ACHN (cell line): ENCODE data around the gene SLC2A9.
"Not testable (repeated sequence)": the region's sequence is repeated elsewhere in the genome, so short reads cannot be mapped to it uniquely, and the experiment has no call there.

Source experiments
- DNase-seq: peaks from one replicate; pipeline ENCODE4 v3.0.0-alpha.2; 2015
- in situ Hi-C: cut with HindIII; loops from 2 replicates; pipeline ENCODE4 v1.10.0; 2017; ENCODE audit warnings: low sequenced_read_pairs, low pct_ligation_motif_present, low pct_unique_long_range_greater_than_20kb

Gene SLC2A9

GRCh38 chr4:9833421-9833820 lies 187.9 kb downstream of the SLC2A9 start:
- in situ Hi-C loops: no loop called here
- no peak for DNase-seq

DNA sequence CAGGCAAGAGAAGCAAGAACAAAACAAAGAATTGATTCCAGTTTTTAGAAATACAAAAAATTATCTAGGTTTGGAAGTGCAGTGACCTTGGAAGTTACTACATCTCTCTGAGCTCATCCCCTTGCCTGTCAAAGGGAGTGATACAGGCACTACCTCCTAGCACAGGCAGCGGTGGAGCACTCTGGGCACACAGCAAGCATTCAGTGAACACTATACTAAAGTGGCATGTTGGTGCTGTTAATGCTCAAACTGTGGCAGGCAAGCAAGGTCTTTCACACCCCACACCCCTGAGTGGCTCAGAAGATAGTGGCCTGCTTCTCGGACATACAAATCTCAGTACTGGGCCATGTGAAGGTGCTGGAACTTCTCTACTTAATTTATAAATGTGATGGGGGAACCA lies 188.7 kb downstream of the SLC2A9 start:
- in situ Hi-C loops: no loop called here
- DNase-seq: no peak

DNA sequence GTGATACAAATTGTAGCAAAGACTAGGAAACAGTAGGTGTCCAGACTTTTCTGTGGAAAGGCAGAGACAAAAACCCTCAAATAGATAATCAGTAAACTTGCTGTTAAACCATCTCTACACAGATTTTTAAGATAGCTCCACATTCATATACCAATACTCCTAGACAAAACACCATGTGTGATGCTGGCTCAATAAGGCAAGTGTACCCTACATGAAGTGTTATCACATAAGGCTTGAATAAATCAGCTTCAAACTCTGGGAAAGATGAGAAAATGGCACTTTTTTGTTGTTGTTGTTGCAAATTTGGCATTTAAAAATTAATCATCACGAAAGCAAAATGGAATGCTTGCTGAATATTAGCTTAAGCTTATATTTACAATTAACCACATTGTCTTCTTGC lies 194.7 kb downstream of the SLC2A9 start:
- no peak for DNase-seq
- in situ Hi-C loops: no loop called here

DNA sequence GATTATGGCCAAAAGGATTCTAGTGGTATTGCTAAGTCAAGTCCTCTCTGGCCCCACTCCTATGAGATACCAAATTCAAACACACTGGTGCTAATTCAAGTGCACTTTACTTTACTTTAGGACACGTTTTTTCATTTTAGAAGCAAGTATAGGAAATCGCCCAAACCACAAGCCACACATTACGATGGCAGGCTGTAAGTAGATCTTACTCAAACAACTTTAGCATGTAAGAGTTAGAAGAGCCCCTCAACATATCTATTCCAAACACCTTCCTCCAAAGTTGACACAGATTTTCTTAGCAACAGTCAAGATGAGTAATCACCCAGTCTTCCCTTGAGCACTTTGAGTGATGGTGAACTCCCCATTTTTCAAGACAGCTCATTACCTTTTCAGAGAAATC lies 196.2 kb downstream of the SLC2A9 start:
- DNase-seq: no peak
- in situ Hi-C loops: no loop called here

DNA sequence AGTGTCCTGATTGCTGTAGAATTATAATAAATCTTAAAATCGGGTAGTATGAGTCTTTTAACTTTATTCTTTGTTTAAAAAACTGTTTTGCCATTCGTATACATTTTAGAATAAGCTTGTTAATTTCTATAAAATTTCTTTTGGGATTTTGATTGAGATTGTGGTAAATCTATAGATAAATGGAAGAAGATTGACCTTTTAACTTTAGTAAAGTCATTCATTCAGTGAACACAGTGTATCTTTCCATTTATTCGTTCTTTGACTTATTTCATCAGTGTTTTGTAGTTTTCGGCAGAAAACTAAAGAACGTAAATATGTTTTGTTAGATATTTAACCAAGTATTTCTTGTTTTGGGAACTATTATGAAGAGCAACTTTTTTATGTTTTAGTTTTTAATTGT lies 201.0 kb downstream of the SLC2A9 start:
- no peak for DNase-seq
- in situ Hi-C loops: no loop called here

GRCh38 chr4:9816285-9816684 lies 205.0 kb downstream of the SLC2A9 start:
- in situ Hi-C loops: no loop called here
- DNase-seq: no peak

DNA sequence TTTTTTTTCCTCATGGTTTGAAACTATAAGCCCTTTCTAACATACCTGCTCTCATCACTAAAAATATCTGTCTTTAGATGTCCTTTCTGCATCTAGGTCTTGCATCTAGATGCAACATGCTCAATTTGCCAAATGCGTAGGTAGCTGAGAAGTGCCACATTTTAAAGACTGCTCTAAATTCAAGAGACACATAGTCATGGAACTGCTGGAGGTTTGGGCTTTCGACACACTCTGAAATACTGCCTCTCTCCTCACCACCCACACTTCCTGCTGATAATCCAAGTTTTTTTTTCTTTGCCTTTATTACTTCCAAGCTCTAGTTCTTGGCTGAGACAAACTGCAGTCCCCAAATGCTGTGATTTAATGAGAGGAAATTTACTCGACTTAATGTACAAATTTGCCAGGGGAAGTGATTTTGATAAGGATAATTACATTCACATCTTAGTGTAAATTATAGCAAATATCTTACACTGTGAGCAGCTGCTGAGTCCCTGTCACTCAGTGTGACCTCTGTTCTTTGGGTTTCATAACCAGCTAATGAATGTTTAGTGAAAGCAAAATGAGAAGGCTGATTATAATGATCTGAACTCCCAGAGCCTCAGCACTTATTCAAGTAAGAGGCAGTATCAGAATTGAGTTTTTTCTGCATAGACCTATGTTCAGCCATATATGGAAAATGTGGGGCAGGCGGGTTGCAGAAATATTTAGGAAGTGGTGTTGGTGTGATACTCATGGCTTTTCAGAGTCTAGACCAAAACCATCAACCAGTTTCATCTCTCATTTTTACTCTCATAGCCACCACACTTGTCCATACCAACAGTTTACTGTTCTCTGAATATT lies 208.6 kb downstream of the SLC2A9 start:
- in situ Hi-C loops: no loop called here
- DNase-seq: no peak

DNA sequence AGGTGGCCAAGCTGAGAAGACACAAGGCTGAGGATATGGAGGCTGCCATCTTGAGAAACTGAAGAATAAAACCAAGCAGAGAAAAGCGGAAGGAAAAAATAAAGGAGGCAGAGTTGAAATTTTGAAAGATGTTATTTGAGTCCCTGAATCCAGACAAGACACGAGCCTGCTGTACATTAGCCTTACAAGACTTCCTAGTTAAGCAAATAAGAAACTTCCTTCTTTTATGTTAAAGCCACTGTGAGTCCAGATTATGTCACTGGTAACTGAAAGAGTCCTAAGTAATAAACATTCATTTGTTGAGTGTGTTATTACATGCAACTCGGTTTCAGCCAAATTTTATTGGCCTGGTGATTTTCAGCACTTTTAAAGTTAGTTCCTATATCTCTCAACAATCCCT lies 209.5 kb downstream of the SLC2A9 start:
- in situ Hi-C loops: no loop called here
- no peak for DNase-seq

GRCh38 chr4:9808077-9808476 lies 213.2 kb downstream of the SLC2A9 start:
- in situ Hi-C loops: no loop called here
- DNase-seq: no peak

GRCh38 chr4:9804918-9805317 lies 216.4 kb downstream of the SLC2A9 start:
- in situ Hi-C loops: no loop called here

DNA sequence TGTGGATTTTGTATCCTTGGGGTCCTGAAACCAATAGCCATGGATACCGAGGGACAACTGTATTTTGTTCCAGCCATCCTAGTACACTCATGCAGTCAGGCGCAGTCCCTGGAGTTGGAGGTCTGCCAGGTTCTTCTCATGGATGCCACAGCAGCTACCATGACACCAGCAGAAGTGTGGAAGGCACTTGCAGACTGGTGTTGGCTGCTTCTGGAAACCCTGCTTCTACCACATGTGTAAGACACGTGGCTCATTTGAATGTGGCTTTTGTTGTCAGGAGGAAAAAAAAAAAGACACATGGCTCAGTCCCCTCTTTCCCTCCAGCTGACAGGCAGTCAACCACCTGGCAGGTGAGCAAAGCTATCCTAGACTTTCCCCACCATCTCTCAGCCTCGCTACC lies 220.4 kb downstream of the SLC2A9 start:
- in situ Hi-C loops: no loop called here
- DNase-seq: no peak

More at GRCh38 chr4:9804918-9805317, 216.4 kb downstream of the SLC2A9 start:
- no peak for DNase-seq

DNA sequence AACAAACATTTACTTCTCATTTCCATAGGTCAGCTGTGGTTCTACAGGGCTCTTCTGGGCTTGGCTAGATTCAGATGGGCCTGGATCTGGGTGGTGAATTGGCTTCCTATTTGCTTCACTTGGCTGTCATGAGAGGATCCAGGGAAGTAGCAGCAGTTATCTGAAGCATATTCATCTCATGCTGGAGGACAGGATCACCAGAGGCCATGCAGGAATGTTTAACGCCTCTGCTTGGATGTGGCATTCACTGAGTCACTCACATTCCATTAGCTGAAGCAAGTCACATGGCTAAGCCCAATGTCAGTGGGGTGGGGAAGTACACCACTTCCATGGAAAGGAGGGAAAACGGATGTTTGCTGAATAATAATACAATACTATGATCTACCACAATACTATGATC lies 224.7 kb downstream of the SLC2A9 start:
- DNase-seq, in situ Hi-C loops: not testable (repeated sequence)

DNA sequence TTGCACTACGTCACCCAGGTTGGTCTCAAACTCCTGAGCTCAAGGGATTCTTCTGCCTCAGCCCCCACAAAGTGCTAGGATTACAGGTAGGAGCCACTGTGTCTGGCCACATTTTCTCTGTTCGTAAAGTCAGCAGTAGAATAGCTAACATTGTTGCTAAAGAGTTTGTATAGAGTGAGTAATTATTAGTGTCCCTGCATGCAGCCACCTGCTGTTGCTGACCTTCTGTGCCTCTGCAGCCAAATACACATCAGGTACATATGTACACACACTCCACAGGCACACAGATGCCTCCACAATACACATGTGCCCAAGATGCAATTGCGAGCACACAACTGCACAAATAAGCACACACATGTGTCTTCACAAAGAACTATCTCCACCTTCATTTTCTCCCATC lies 228.9 kb downstream of the SLC2A9 start:
- in situ Hi-C loops: no loop called here
- no peak for DNase-seq

DNA sequence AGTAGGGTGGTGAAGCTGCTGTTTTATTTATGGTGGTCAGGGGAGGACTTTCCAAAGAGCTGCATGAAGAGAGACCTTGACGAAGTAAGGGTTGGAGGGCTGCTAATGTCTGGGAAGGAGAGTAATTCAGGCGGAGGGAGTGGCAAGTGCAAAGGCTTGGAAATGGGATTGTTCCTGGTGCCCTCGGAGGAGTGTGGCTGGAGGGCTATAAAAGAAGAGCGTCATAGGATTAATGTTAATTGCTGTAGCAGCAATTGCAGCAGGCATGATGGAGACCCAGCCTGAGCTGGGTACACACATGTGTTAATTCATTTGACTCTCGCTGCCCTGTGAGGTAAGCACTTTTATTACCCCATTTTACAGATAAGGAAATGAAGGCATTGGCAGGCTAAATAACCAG lies 235.4 kb downstream of the SLC2A9 start:
- DNase-seq, in situ Hi-C loops: not testable (repeated sequence)

DNA sequence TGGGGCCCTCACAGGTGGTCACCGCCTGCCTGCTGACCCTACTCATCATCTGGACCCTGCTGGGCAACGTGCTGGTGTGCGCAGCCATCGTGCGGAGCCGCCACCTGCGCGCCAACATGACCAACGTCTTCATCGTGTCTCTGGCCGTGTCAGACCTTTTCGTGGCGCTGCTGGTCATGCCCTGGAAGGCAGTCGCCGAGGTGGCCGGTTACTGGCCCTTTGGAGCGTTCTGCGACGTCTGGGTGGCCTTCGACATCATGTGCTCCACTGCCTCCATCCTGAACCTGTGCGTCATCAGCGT lies 239.2 kb downstream of the SLC2A9 start:
- in situ Hi-C loops: no loop called here
- no peak for DNase-seq

DNA sequence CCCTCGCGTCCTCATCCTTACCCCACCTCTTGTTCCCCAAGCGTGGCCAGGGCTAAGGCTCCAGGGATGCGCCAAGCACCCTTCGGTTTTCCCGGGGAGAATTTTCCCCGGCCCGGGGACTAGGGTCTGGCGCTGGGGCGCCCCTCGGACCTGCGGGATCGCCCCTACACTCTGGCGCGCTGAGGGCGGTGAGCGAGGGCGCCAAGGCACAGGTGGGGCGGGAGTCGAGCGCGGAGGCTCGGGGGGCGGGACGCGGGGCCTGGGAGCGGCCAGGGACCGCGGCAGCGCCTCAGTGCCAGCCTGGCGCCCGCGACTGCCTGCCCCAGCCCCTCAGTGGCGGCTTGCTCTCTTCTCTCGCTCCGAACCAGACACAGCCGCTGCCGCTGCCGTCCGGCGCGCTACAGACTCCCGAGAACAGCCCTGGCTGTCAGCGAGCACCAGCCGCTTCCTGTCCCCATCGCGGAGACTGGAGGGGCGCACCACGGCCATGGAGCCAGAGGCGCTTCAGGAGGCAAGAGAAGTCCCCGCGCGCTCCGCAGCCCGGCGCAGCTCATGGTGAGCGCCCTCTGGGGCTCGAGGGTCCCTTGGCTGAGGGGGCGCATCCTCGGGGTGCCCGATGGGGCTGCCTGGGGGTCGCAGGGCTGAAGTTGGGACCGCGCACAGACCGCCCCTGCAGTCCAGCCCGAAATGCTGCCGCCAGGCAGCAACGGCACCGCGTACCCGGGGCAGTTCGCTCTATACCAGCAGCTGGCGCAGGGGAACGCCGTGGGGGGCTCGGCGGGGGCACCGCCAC lies 239.8 kb downstream of the SLC2A9 start, which contains the start of gene DRD5:
DRD5 (plus strand) TSS at position 292 of the 793 bp plus-strand sequence; CDS start at position 688, 396 bp downstream.
- no peak for DNase-seq

More for the DNA sequence above, 239.8 kb downstream of the SLC2A9 start, which contains the start of gene DRD5:
- in situ Hi-C loops: no loop called here
